ENCODE data around the gene OR2G3.

The OR2G3 gene

GRCh38 chr1:247605286-247605685, at the start of gene OR2G3:
Gene OR2G3 (plus strand): TSS chr1:247605586. CDS start chr1:247605586, 0 bp downstream.
- DNase-seq, result no peak

- no peak for DNase-seq
Observed at GRCh38 chr1:247557926-247558674, 47.3 kb upstream of the OR2G3 start.

GRCh38 chr1:247561711-247562110, 43.7 kb upstream of the OR2G3 start:
- no peak for DNase-seq

DNA sequence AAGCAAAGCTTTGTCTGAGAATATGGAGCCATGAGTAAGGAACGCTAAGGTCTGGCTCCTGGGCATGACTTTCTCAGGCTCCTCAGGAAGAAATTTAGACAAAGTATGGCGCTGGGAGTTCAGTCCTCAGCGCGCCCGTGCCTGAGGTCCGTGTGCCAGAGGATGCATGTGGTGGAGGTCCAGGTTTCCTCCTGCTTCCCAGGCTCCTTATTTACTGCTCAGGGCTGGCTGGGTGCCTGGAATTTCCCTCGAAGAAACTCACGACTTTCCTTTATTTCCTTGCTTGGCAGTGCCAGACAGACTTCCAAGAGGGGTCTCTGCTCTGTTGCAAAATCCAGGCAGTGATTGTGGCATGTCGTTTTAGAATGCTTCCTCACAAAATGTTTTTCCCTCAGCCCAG, 43.2 kb upstream of the OR2G3 start:
- DNase-seq, result no peak

GRCh38 chr1:247574236-247574635, 31.1 kb upstream of the OR2G3 start:
- no peak for DNase-seq

GRCh38 chr1:247574664-247575063, 30.7 kb upstream of the OR2G3 start:
- DNase-seq, result no peak

DNA sequence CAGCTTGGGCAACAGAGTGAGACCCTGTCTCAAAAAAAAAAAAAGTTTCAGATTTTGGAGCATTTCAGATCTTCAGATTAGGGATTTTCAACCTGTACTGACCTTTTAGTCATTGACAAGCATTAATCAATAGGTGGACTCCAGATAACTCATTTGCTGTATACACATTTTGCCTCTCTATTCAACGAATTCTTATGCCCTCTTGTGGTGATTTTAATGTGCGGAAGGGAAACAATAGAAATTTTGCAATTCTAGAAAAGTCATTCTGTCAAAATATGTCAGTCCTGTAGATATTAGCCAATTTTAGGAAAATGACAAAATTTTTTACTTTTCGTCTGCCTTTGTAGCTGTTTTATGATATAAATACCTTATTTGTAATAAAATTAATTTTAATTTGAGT, 28.9 kb upstream of the OR2G3 start:
- no peak for DNase-seq

GRCh38 chr1:247578946-247579460, 26.4 kb upstream of the OR2G3 start:
- no peak for DNase-seq

DNA sequence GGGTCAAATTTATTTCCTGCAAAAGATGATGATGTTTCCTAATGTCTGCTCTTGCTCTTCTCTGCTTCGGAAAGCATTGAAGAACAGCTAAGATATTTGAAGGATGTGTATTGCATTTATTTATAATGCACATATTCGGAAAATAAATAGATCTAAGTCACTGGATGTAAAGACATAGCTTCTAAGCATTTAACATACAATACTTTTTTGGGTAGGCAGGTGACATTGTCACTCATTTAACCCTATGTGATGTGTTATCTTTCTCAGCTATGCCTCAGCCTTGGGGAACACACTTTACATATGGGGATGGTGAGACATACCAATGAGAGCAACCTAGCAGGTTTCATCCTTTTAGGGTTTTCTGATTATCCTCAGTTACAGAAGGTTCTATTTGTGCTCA, 17.3 kb upstream of the OR2G3 start, which contains the start of gene OR2G2:
TSS of gene OR2G2 (plus strand) at position 301 of the 400 bp plus-strand sequence. CDS start at position 301, 0 bp downstream.
- no peak for DNase-seq

DNA sequence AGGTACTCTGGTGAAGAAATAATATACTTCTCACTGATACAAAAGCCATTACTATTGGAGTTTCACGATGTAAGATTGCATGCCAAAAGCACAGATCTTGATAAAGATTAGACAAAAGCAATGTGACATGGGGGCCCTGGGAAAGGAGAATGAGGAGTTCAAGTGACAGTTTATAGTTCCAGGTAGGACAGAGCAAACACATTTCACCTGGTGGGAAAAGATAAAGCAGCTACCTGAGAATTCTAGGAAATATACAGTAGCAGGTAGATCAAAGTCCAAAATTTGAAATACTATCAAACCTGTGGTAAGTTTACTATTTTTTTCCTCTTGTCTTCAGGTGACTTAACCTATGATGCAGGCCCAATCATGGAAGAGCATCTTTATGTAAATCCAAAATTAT, 8.0 kb downstream of the OR2G3 start:
- DNase-seq, result no peak

GRCh38 chr1:247614625-247615024, 9.2 kb downstream of the OR2G3 start:
- no peak for DNase-seq

DNA sequence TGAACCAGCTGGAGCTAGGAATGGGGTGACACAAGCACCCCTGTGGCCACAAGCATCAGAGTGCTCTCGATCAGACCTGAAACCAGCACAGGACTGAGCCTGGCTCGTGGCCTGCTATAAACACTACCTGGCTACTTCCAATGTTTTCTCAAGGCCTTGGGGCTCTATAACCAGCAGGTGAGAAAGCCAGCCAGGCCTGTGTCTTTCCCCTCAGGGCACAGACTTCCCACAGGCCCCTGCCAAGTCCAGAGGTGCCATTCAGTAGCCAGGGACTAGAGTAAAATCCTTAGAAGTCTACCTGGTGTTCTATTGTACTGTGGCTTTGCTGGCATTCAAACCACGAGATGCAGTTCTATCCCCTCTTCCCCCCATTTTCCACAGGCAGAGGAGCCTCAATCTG, 22.6 kb downstream of the OR2G3 start:
- DNase-seq, result no peak

GRCh38 chr1:247638011-247638410, 32.6 kb downstream of the OR2G3 start:
- no peak for DNase-seq

- no peak for DNase-seq
Observed at GRCh38 chr1:247638781-247639180, 33.4 kb downstream of the OR2G3 start.

DNA sequence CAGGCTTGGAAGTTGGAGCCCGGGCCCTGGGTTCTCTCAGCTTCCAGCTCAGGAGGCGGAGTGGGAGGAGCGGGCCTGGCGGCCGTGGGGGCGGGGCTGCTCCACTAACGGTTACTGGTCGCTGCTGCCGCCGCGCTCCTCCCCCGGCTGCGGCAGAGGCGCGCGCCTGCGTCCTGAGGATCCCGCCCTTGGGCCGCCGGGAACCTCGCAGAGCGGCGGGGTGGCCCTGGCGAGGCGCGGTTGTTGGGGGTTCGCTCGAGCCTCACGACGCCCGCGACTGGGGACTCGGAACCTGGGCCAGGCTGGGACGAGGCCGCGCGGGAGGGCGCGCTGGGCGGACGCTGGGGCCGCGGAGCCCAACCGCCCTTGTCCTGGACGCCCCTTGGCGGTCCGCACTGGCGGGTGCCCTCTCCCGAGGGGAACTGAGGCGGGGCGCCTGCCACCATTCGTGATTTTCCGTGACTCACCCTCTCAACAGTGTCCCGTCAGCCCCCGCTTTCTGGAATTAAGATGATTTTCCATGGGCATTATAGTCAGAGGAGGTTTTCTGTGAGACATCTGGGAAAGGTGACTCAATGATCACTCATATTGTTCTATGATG, 34.1 kb downstream of the OR2G3 start:
- peak; percentile 65 for DNase-seq

DNA sequence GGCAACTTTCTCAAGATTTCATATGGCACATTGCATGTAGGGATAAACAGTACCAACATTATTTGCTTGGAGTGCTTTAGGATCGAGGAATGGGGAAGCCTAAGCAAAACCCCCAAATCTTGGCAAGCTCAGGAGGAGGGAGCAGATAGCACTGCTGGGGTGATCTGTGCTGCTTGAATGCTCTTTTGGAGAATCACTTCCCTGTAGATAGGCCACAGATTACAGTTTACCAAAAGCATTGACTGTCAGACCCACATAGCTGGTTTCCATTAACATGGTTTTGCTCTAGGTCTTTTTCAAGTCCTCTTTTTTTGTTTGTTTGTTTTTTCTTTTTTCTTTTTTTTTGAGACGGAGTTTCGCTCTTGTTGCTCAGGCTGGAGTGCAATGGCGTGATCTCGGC, 37.4 kb downstream of the OR2G3 start:
- no peak for DNase-seq

DNA sequence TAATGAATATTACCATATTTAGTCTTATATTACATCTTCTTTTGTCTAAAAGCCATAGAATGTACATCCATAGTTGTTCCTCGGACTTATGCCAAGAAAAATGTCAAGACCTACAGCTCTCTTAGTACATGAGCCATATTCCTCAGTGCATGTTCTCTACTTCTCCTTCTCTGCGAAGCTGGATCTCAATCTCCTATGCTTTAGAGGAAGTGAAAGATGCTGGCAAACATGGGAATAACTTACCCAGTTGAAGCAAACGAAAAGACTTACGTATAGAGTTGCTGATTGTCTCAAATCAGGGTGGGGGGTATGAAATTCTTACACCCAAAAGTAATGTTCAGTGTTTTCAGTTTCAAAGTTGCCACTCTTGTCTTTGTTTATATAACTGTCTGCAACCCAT, 41.5 kb downstream of the OR2G3 start:
- DNase-seq, result no peak

DNA sequence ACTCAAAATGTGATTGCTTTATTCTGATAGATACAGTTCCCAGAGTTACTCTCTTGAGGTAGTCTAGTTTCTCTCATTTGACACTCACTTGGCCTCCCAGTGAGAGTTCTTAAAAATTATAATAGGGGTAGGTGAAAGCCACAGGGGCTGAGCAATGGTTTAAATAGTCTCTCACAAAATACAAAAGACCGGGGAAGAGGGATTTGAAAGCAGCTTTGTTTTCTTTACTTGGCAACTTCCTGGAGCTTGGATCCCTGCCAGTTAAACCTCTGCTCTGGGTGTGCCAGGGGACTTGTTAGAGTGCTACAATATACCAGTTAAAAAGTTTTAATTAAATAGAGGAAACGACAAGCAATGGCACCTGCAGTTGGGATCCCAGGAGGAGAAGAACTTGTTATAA, 42.5 kb downstream of the OR2G3 start:
- no peak for DNase-seq

DNA sequence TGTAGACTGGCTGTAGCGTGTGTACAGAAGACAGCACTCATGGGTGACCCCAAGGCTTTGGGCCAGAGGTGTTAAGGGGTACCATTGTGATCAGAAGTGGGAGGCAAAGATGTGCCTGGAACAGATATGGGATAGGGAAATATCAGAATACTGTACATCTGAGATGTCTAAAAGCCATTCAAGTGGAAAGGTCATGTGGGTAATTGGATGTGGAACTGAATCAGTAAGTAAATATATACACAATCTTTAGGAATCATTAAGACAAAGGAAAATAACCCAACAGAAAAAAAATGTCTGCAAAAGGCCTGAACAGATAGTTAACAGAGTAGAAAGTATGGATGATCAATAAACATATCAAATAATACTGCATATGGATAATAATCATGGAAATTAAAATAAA, 47.7 kb downstream of the OR2G3 start:
- no peak for DNase-seq

Measured in activated CD8-positive, alpha-beta memory T cell treated with anti-CD3 and anti-CD28 coated beads, Interleukin-2, amount 50 U/mL, for 48 hours (primary cell).